Measurements from ENCODE around the gene BCORL1. TPM values are rescaled to one million over a fixed set of nuclear protein-coding genes. Genes with fewer than 3 reads are reported as not detected.

The BCORL1 gene
- total and polyA plus RNA-seq, 2 of the 8 experiments (the other 6 are each of a cell fraction or from before 2014, with no cell fraction given): 1.4 to 6.2 TPM

- WGBS, 2 experiments (ENCODE audit: extremely low coverage in 1 of 2, insufficient coverage in 1 of 2, insufficient read length in 1 of 2, insufficient replicate concordance in 2 of 2, low coverage in 1 of 2, low lambda C conversion rate in 2 of 2, missing lambda C conversion rate in 1 of 2): 90% methylated on average over 4 of the region's 4 CpGs; no CpG with 5 or more reads in 1 of the 2 experiments
- no peak for DNase-seq (ENCODE audit: low read depth in 1 of 2, low spot score in 2 of 2)
- FAIRE-seq: no peak
These were observed 66.3 kb downstream of the BCORL1 start for GRCh38 chrX:130048686-130049222.

More at GRCh38 chrX:130048686-130049222, 66.3 kb downstream of the BCORL1 start:
- no peak overlapping the region for H2BK5ac ChIP-seq (ENCODE audit: low read depth, low read length)
- no peak overlapping the region for H2BK12ac ChIP-seq (ENCODE audit: low read depth, low read length)
- no peak overlapping the region for H2BK120ac ChIP-seq (replicated peaks; ENCODE audit: low read depth, low read length)
- no peak overlapping the region for H4K5ac ChIP-seq (ENCODE audit: insufficient read length, low read depth, low read length)
- H4K91ac ChIP-seq (replicated peaks; ENCODE audit: insufficient read length, low read length): no peak overlapping the region
- no peak overlapping the region for H3K4me3 ChIP-seq (ENCODE audit: extremely low read depth in 1 of 4, insufficient read depth in 2 of 4, low read depth in 3 of 4, low read length in 4 of 4)
- H3K4me1 ChIP-seq (replicated peaks in 1 of 4; ENCODE audit: control insufficient read depth in 3 of 4, insufficient read depth in 4 of 4, low read length in 3 of 4): no peaks in the 10 kb centered on the region
- H3K79me1 ChIP-seq (ENCODE audit: low read depth, low read length): no peaks in the 10 kb centered on the region
- no peaks in the 10 kb centered on the region for H3K27me3 ChIP-seq (replicated peaks in 1 of 4; ENCODE audit: control insufficient read depth in 3 of 4, extremely low read depth in 1 of 4, insufficient read depth in 3 of 4, low read length in 3 of 4)
- no peak for TF ChIP-seq KDM4A (IDR thresholded peaks at IDR 0.05; ENCODE audit: low read depth, low read length, severe bottlenecking)
- no peak for TF ChIP-seq GTF2F1 (IDR thresholded peaks at IDR 0.05; ENCODE audit: borderline replicate concordance, low read depth, low read length)
- TF ChIP-seq, protein P1, sequence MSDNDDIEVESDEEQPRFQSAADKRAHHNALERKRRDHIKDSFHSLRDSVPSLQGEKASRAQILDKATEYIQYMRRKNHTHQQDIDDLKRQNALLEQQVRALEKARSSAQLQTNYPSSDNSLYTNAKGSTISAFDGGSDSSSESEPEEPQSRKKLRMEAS (IDR thresholded peaks at IDR 0.05): no peak
- no peak for TF ChIP-seq HDAC6 (IDR thresholded peaks at IDR 0.05; ENCODE audit: low read depth, low read length)
- no peak for TF ChIP-seq TAF7 (optimal IDR thresholded peaks at IDR 0.05; ENCODE audit: borderline replicate concordance, low read depth, low read length)
- no peak for TF ChIP-seq CTCF (IDR thresholded peaks at IDR 0.05; ENCODE audit: control extremely low read depth in 1 of 3, insufficient read depth in 1 of 3, low read depth in 1 of 3, low read length in 3 of 3)
- no peak for TF ChIP-seq KDM5A (IDR thresholded peaks at IDR 0.05; ENCODE audit: low read length)
- TF ChIP-seq RXRA (IDR thresholded peaks at IDR 0.05; ENCODE audit: insufficient read depth, low read depth, low read length): no peak
- no peak overlapping the region for H3K18ac ChIP-seq (ENCODE audit: extremely low read depth, low read length)
- no peak overlapping the region for H2AK5ac ChIP-seq (ENCODE audit: low read depth, low read length)
- H2AFZ ChIP-seq (ENCODE audit: low read length): no peak overlapping the region
- H3K23me2 ChIP-seq (ENCODE audit: low read depth, low read length): no peaks in the 10 kb centered on the region
- H4K8ac ChIP-seq (ENCODE audit: extremely low read depth, insufficient read depth, low read length): no peak overlapping the region
- no peaks in the 10 kb centered on the region; a peak in 1 of 4 replicates for H3K9me3 ChIP-seq (ENCODE audit: insufficient read depth in 2 of 2, low read depth in 1 of 2, low read length in 1 of 2)
- ChIA-PET CTCF (ENCODE audit: partially characterized antibody) (interaction anchor here (0.6 to 2.7 kb wide), 4 partner anchors 12 to 32 kb away, joined by 3 to 6 read pairs (median 4); no protein-coding TSS in a partner anchor), POLR2A (ENCODE audit: partially characterized antibody) (no interaction called here)
- no peak overlapping the region for H3K9ac ChIP-seq (replicated peaks in 1 of 4; ENCODE audit: extremely low read depth in 1 of 4, low read depth in 3 of 4, low read length in 3 of 4)
- H2BK20ac ChIP-seq (ENCODE audit: low read length): no peak overlapping the region
- no peak overlapping the region for H3K14ac ChIP-seq (ENCODE audit: insufficient read length)
- no peak overlapping the region for H3K4ac ChIP-seq (replicated peaks; ENCODE audit: insufficient read length, low read depth, low read length)
- no peaks in the 10 kb centered on the region for H4K20me1 ChIP-seq (replicated peaks in 1 of 2; ENCODE audit: control insufficient read depth in 1 of 2, insufficient read depth in 2 of 2, low read length in 2 of 2)
- no peak overlapping the region for H3K4me2 ChIP-seq (ENCODE audit: insufficient read depth in 1 of 2, low read depth in 2 of 2, low read length in 2 of 2)
- no peak overlapping the region for H2BK15ac ChIP-seq (ENCODE audit: low read length)
- peaks cover 0 to 5% (median 1%) of the 10 kb centered on the region in 4 experiments; a peak in 3 of 8 replicates for H3K36me3 ChIP-seq (ENCODE audit: control insufficient read depth in 2 of 4, insufficient read depth in 4 of 4, low read length in 3 of 4)
- no peak overlapping the region for H3K23ac ChIP-seq (ENCODE audit: insufficient read length)
- no peak overlapping the region for H3K27ac ChIP-seq (ENCODE audit: low read depth, low read length)
- H3K79me2 ChIP-seq (ENCODE audit: control insufficient read depth in 1 of 2, insufficient read depth in 2 of 2, low read length in 2 of 2): no peaks in the 10 kb centered on the region
- H3K56ac ChIP-seq (replicated peaks; ENCODE audit: insufficient read length, low read depth, low read length): no peak overlapping the region
